Measurements from ENCODE around the gene NSF.
"Not testable (repeated sequence)": the region's sequence is repeated elsewhere in the genome, so short reads cannot be mapped to it uniquely, and the experiment has no call there.

Gene NSF

GRCh38 chr17:46777943-46778915 is 187.8 kb downstream of the NSF start:
- DNase-seq = no peak

- DNase-seq = no peak
Observed at GRCh38 chr17:46780003-46780373, 189.5 kb downstream of the NSF start.

GRCh38 chr17:46782250-46782953 is 191.9 kb downstream of the NSF start:
- DNase-seq = no peak

GRCh38 chr17:46783031-46783593 is 192.6 kb downstream of the NSF start:
- no peak for DNase-seq

- no peak for DNase-seq
Observed at GRCh38 chr17:46785696-46786095, 195.2 kb downstream of the NSF start.

- no peak for DNase-seq
Observed at GRCh38 chr17:46787478-46787877, 197.0 kb downstream of the NSF start.

- no peak for DNase-seq
Observed at GRCh38 chr17:46788300-46788699, 197.8 kb downstream of the NSF start.

GRCh38 chr17:46788796-46789195 is 198.3 kb downstream of the NSF start:
- no peak for DNase-seq

- no peak for DNase-seq
Observed at GRCh38 chr17:46789610-46790009, 199.1 kb downstream of the NSF start.

- DNase-seq = no peak
Observed at GRCh38 chr17:46790216-46790615, 199.7 kb downstream of the NSF start.

GRCh38 chr17:46791531-46791930 is 201.1 kb downstream of the NSF start:
- no peak for DNase-seq

- no peak for DNase-seq
Observed at GRCh38 chr17:46792071-46792470, 201.6 kb downstream of the NSF start.

- not testable (repeated sequence) for DNase-seq
Observed at GRCh38 chr17:46793023-46793422, 202.6 kb downstream of the NSF start.

GRCh38 chr17:46793541-46793940 is 203.1 kb downstream of the NSF start:
- DNase-seq = no peak

GRCh38 chr17:46794318-46794717 is 203.8 kb downstream of the NSF start:
- DNase-seq = no peak

GRCh38 chr17:46795379-46795952 is 205.0 kb downstream of the NSF start:
- no peak for DNase-seq

- no peak for DNase-seq
Observed at GRCh38 chr17:46796084-46796483, 205.6 kb downstream of the NSF start.

- no peak for DNase-seq
Observed at GRCh38 chr17:46796524-46796923, 206.1 kb downstream of the NSF start.

- no peak for DNase-seq
Observed at GRCh38 chr17:46796956-46797530, 206.6 kb downstream of the NSF start.

GRCh38 chr17:46800573-46800972 is 210.1 kb downstream of the NSF start:
- DNase-seq = no peak

GRCh38 chr17:46802800-46803199 is 212.3 kb downstream of the NSF start:
- DNase-seq = no peak

- no peak for DNase-seq
Observed at GRCh38 chr17:46803544-46803943, 213.1 kb downstream of the NSF start.

- no peak for DNase-seq
Observed at GRCh38 chr17:46805771-46806170, 215.3 kb downstream of the NSF start.

All from activated gamma-delta T cell treated with Interleukin-2 at 50 U/mL for 16 hours (primary cell).